ENCODE data around the gene TCF7L1. TPM values are rescaled to one million over a fixed set of nuclear protein-coding genes. Genes with fewer than 3 reads are reported as not detected.

Gene TCF7L1
- polyA plus RNA-seq, 1 donor (not counting 4 experiments of a cell fraction or from before 2014, with no cell fraction given) = 1.0 TPM

DNA sequence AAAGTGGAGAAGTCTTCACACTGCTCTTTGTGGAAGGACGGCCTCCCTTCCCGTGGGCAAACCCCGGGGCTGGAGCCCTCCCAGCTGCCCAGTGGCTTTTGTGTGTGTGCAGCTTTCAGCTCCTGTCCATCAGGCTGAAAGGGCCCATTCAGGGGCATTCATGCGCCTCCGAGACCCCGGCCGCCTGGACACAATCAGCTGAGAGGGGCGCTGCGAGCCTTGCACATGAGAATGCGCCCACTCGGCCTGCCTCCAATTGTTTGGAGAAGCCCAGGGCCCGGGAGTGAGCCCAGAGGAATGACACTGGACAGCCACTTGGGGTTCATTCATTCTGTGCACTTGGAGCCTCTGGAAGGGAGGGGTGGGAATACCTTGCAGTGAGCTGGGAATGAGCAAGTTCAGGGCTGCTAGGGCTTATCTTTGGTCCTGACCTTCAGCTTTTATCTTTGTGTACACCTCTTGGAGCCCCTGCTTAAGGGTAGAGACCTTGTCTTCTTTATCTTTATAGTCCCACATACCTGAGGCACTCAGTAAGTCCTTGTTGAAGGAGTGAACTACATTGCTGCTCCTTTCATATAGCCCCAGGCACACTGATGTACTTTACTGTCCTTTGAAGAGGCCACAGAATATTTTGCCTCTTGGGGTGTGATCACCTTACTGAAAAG lies 56.5 kb downstream of the TCF7L1 start:
- Histone ChIP-seq H3K4me1 (ENCODE audit: control insufficient read depth, extremely low read depth, insufficient read depth, low read length) (no peaks in the 10 kb centered on the region), H3K4me2 (ENCODE audit: control insufficient read depth, extremely low read depth, insufficient read depth, low read depth, low read length) (no peak overlapping the region), H3K36me3 (ENCODE audit: control insufficient read depth in 2 of 2, extremely low read depth in 1 of 2, insufficient read depth in 2 of 2, low read length in 2 of 2) (no peaks in the 10 kb centered on the region), H3K9me3 (ENCODE audit: control insufficient read depth, low read depth, low read length) (no peaks in the 10 kb centered on the region), H4K20me1 (ENCODE audit: control insufficient read depth, extremely low read depth, insufficient read depth, low read length) (no peaks in the 10 kb centered on the region), H3K27me3 (ENCODE audit: control insufficient read depth, extremely low read depth, insufficient read depth, low read length) (no peaks in the 10 kb centered on the region), H3K9ac (ENCODE audit: control insufficient read depth, extremely low read depth, insufficient read depth, low read length) (no peak overlapping the region), H3K79me2 (ENCODE audit: control insufficient read depth, insufficient read depth, low read length) (no peaks in the 10 kb centered on the region), H3K4me3 (ENCODE audit: control insufficient read depth in 2 of 3, extremely low read depth in 1 of 3, insufficient read depth in 2 of 3, low read depth in 1 of 3, low read length in 3 of 3) (no peak overlapping the region), H3K9me1 (ENCODE audit: control insufficient read depth, extremely low read depth, insufficient read depth, low read length) (no peaks in the 10 kb centered on the region), H3K27ac (ENCODE audit: control insufficient read depth, insufficient read depth, low read length) (no peak overlapping the region), H2AFZ (ENCODE audit: control insufficient read depth, low read length) (no peak overlapping the region)
- FAIRE-seq = no peak
- TF ChIP-seq, protein P1, sequence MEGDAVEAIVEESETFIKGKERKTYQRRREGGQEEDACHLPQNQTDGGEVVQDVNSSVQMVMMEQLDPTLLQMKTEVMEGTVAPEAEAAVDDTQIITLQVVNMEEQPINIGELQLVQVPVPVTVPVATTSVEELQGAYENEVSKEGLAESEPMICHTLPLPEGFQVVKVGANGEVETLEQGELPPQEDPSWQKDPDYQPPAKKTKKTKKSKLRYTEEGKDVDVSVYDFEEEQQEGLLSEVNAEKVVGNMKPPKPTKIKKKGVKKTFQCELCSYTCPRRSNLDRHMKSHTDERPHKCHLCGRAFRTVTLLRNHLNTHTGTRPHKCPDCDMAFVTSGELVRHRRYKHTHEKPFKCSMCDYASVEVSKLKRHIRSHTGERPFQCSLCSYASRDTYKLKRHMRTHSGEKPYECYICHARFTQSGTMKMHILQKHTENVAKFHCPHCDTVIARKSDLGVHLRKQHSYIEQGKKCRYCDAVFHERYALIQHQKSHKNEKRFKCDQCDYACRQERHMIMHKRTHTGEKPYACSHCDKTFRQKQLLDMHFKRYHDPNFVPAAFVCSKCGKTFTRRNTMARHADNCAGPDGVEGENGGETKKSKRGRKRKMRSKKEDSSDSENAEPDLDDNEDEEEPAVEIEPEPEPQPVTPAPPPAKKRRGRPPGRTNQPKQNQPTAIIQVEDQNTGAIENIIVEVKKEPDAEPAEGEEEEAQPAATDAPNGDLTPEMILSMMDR (optimal IDR thresholded peaks at IDR 0.05 in 1 of 3, IDR thresholded peaks at IDR 0.05 in 1 of 3, conservative IDR thresholded peaks at IDR 0.05 in 1 of 3; ENCODE audit: extremely low read depth in 1 of 3, insufficient read depth in 2 of 3, low read length in 3 of 3) = no peak
- TF ChIP-seq EZH2 (IDR thresholded peaks at IDR 0.05; ENCODE audit: low read length) = no peak
- dilution Hi-C loops (cut with MboI; ENCODE audit: extremely low pct_ligation_motif_present, low sequenced_read_pairs) = no loop called here
- DNase-seq (ENCODE audit: low read depth, low spot score) = no peak

DNA sequence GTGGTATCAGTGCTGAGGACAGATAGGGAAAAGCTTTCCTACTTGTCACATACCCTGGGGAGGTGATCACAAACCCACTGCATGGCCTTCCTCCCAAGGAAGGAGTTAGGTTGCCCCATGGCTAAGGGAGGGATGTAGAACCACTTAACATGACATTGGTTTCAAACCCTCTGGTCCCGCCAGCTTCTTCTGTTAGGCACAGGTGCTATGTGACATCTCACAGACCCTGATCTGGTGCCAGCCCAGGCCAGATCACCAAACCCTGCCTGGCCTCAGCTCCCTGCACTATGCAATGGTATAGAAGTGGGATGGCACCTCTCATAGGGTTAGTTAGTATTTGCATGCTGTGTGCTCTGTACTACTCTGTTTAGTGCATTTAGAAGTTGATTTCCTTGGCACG lies 58.0 kb downstream of the TCF7L1 start:
- H3K79me2 ChIP-seq (ENCODE audit: control insufficient read depth, insufficient read depth, low read length) = no peaks in the 10 kb centered on the region

More for the DNA sequence above, 58.0 kb downstream of the TCF7L1 start:
- Histone ChIP-seq H3K27ac (ENCODE audit: control insufficient read depth, insufficient read depth, low read length) (no peak overlapping the region), H3K4me2 (ENCODE audit: control insufficient read depth, extremely low read depth, insufficient read depth, low read depth, low read length) (no peak overlapping the region), H2AFZ (ENCODE audit: control insufficient read depth, low read length) (no peak overlapping the region), H4K20me1 (ENCODE audit: control insufficient read depth, extremely low read depth, insufficient read depth, low read length) (no peaks in the 10 kb centered on the region), H3K9me3 (ENCODE audit: control insufficient read depth, low read depth, low read length) (no peaks in the 10 kb centered on the region), H3K36me3 (ENCODE audit: control insufficient read depth in 2 of 2, extremely low read depth in 1 of 2, insufficient read depth in 2 of 2, low read length in 2 of 2) (no peaks in the 10 kb centered on the region), H3K4me1 (ENCODE audit: control insufficient read depth, extremely low read depth, insufficient read depth, low read length) (no peaks in the 10 kb centered on the region), H3K9me1 (ENCODE audit: control insufficient read depth, extremely low read depth, insufficient read depth, low read length) (no peaks in the 10 kb centered on the region), H3K27me3 (ENCODE audit: control insufficient read depth, extremely low read depth, insufficient read depth, low read length) (no peaks in the 10 kb centered on the region), H3K9ac (ENCODE audit: control insufficient read depth, extremely low read depth, insufficient read depth, low read length) (no peak overlapping the region), H3K4me3 (ENCODE audit: control insufficient read depth in 2 of 3, extremely low read depth in 1 of 3, insufficient read depth in 2 of 3, low read depth in 1 of 3, low read length in 3 of 3) (no peak overlapping the region)
- TF ChIP-seq EZH2 (IDR thresholded peaks at IDR 0.05; ENCODE audit: low read length) = no peak
- TF ChIP-seq, protein P1 (optimal IDR thresholded peaks at IDR 0.05 in 1 of 3, IDR thresholded peaks at IDR 0.05 in 1 of 3, conservative IDR thresholded peaks at IDR 0.05 in 1 of 3; ENCODE audit: extremely low read depth in 1 of 3, insufficient read depth in 2 of 3, low read length in 3 of 3) = no peak
- dilution Hi-C loops (cut with MboI; ENCODE audit: extremely low pct_ligation_motif_present, low sequenced_read_pairs) = no loop called here
- DNase-seq (ENCODE audit: low read depth, low spot score) = no peak
- FAIRE-seq = no peak

Data from keratinocyte (primary cell).